Thoracic aorta (tissue), 2 donors: ENCODE measurements around the gene SERPINA4. TPM values are rescaled to one million over a fixed set of nuclear protein-coding genes. Genes with fewer than 3 reads are reported as not detected.

ENCODE experiments used
- ATAC-seq: fragments of 150-250 bp; one replicate; pipeline ENCODE4 v1.8.0; 2017; ENCODE audit warnings: low read depth; ENCODE audit not compliant: insufficient number of reproducible peaks, low FRiP score
- DNase-seq: peaks from one replicate; pipeline ENCODE4 v3.0.0-alpha.2; 2020; ENCODE audit warnings: low spot score
- H3K27ac ChIP-seq, 2 donors: fragments of 200-600 bp; sonication (generic); 1 replicate in 1 of 2; 2 replicates in 1 of 2; pipeline ENCODE4 v1.5.1; 2016; ENCODE audit warnings: mild to moderate bottlenecking in 2 of 2, moderate library complexity in 2 of 2
- H3K27me3 ChIP-seq: fragments of 200-600 bp; sonication (generic); replicated peaks from 2 replicates; pipeline ENCODE4 v1.6.0; 2016; ENCODE audit warnings: mild to moderate bottlenecking; ENCODE audit not compliant: insufficient read depth
- H3K36me3 ChIP-seq: fragments of 200-600 bp; sonication (generic); one replicate; pipeline ENCODE4 v1.5.1; 2016
- H3K4me1 ChIP-seq, 2 donors: fragments of 200-600 bp; sonication (generic); 1 replicate in 1 of 2; 2 replicates in 1 of 2; pipeline versions ENCODE4 v1.5.1 to v1.6.0; 2016; ENCODE audit warnings: low read depth in 2 of 2, mild to moderate bottlenecking in 1 of 2; ENCODE audit not compliant: control insufficient read depth in 1 of 2
- H3K4me3 ChIP-seq: fragments of 200-600 bp; sonication (generic); 2 replicates; pipeline ENCODE4 v1.5.1; 2016; ENCODE audit warnings: mild to moderate bottlenecking
- H3K9me3 ChIP-seq: fragments of 200-600 bp; sonication (generic); 2 replicates; pipeline ENCODE4 v1.5.1; 2016
- CTCF ChIP-seq: fragments of 200-600 bp; sonication (generic); IDR thresholded peaks from one replicate; pipeline ENCODE4 v1.5.1; 2019; ENCODE audit warnings: antibody characterized with exemption
- total RNA-seq, 2 donors: library from RNA; depleted of rRNA; stranded (reverse); fragments of >200 nt; gene quantifications; one replicate each; pipeline versions ENCODE4 v1.1.0 to v1.2.3, GENCODE V29; 2016

SERPINA4 gene
- total RNA-seq, 2 donors from 2014 or later, result not detected

- no peak for DNase-seq
Measured at GRCh38 chr14:94531187-94531586, 30.1 kb upstream of the SERPINA4 start.

GRCh38 chr14:94532447-94532846, 28.8 kb upstream of the SERPINA4 start:
- H3K27me3 ChIP-seq, result no peaks in the 10 kb centered on the region
- H3K9me3 ChIP-seq, result no peaks in the 10 kb centered on the region
- ATAC-seq (no peak), DNase-seq (no peak)
- TF ChIP-seq CTCF, result no peak
- no peak overlapping the region for H3K27ac ChIP-seq
- no peaks in the 10 kb centered on the region for H3K36me3 ChIP-seq
- no peak overlapping the region for H3K4me3 ChIP-seq
- no peaks in the 10 kb centered on the region for H3K4me1 ChIP-seq

More at GRCh38 chr14:94531187-94531586, 30.1 kb upstream of the SERPINA4 start:
- Histone ChIP-seq H3K4me3 (no peak overlapping the region), H3K4me1 (no peaks in the 10 kb centered on the region), H3K27ac (no peak overlapping the region), H3K27me3 (no peaks in the 10 kb centered on the region), H3K9me3 (no peaks in the 10 kb centered on the region), H3K36me3 (no peaks in the 10 kb centered on the region)
- no peak for ATAC-seq
- TF ChIP-seq CTCF, result no peak

GRCh38 chr14:94535506-94535905, 25.7 kb upstream of the SERPINA4 start:
- DNase-seq (no peak), ATAC-seq (no peak)
- H3K9me3 ChIP-seq, result no peaks in the 10 kb centered on the region
- H3K27me3 ChIP-seq, result no peaks in the 10 kb centered on the region
- H3K4me1 ChIP-seq, result no peaks in the 10 kb centered on the region
- no peaks in the 10 kb centered on the region for H3K36me3 ChIP-seq
- H3K27ac ChIP-seq, result no peak overlapping the region
- no peak for TF ChIP-seq CTCF
- H3K4me3 ChIP-seq, result no peak overlapping the region

- no peaks in the 10 kb centered on the region for H3K36me3 ChIP-seq
- ATAC-seq, result no peak
- H3K4me3 ChIP-seq, result no peak overlapping the region
- no peak for TF ChIP-seq CTCF
- H3K27ac ChIP-seq, result no peak overlapping the region
- no peak for DNase-seq
- no peaks in the 10 kb centered on the region for H3K9me3 ChIP-seq
- no peaks in the 10 kb centered on the region for H3K27me3 ChIP-seq
- H3K4me1 ChIP-seq, result no peaks in the 10 kb centered on the region
Measured at GRCh38 chr14:94536836-94537235, 24.4 kb upstream of the SERPINA4 start.

- no peaks in the 10 kb centered on the region for H3K27me3 ChIP-seq
- H3K4me3 ChIP-seq, result no peak overlapping the region
- H3K36me3 ChIP-seq, result no peaks in the 10 kb centered on the region
- H3K27ac ChIP-seq, result no peak overlapping the region
- DNase-seq, result no peak
- no peak for TF ChIP-seq CTCF
- ATAC-seq, result no peak
- H3K4me1 ChIP-seq, result no peaks in the 10 kb centered on the region
- H3K9me3 ChIP-seq, result no peaks in the 10 kb centered on the region
Measured at GRCh38 chr14:94538070-94538740, 23.0 kb upstream of the SERPINA4 start.
